ENCODE results near the gene HOXB1. TPM values are rescaled to one million over a fixed set of nuclear protein-coding genes. Genes with fewer than 3 reads are reported as not detected.

HOXB1 gene
- total RNA-seq, 1 experiment from 2014 or later, result not detected

- intact Hi-C loops (cut with micrococcal nuclease), result no loop called here
- no peak overlapping the region for H3K27ac Mint-ChIP-seq (ENCODE audit: low read depth, unreplicated experiment)
- H3K4me3 Mint-ChIP-seq (ENCODE audit: unreplicated experiment), result no peak overlapping the region
- peaks cover 17% of the 10 kb centered on the region for H3K4me1 Mint-ChIP-seq (ENCODE audit: insufficient read depth, unreplicated experiment)
- no peaks in the 10 kb centered on the region for H3K9me3 Mint-ChIP-seq (ENCODE audit: unreplicated experiment)
- no TSS peak for BruUV-seq (replicated peaks)
- H3K36me3 Mint-ChIP-seq (ENCODE audit: insufficient read depth, unreplicated experiment), result no peaks in the 10 kb centered on the region
- H3K27me3 Mint-ChIP-seq (ENCODE audit: insufficient read depth, unreplicated experiment), result peaks cover 13% of the 10 kb centered on the region
- CTCF ChIA-PET, result interaction anchor here (0.6 to 1.1 kb wide), 2 partner anchors 13 to 149 kb away, joined by 3 read pairs; no protein-coding TSS in a partner anchor
- DNase-seq (ENCODE audit: unreplicated experiment), result no peak
- POLR2A ChIA-PET, result interaction anchor here (1.4 kb wide), 1 partner anchor 37 kb away, joined by 4 read pairs; no protein-coding TSS in a partner anchor
- TF ChIP-seq, protein P1, sequence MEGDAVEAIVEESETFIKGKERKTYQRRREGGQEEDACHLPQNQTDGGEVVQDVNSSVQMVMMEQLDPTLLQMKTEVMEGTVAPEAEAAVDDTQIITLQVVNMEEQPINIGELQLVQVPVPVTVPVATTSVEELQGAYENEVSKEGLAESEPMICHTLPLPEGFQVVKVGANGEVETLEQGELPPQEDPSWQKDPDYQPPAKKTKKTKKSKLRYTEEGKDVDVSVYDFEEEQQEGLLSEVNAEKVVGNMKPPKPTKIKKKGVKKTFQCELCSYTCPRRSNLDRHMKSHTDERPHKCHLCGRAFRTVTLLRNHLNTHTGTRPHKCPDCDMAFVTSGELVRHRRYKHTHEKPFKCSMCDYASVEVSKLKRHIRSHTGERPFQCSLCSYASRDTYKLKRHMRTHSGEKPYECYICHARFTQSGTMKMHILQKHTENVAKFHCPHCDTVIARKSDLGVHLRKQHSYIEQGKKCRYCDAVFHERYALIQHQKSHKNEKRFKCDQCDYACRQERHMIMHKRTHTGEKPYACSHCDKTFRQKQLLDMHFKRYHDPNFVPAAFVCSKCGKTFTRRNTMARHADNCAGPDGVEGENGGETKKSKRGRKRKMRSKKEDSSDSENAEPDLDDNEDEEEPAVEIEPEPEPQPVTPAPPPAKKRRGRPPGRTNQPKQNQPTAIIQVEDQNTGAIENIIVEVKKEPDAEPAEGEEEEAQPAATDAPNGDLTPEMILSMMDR (IDR thresholded peaks at IDR 0.05; ENCODE audit: unreplicated experiment), result no peak
Observed at GRCh38 chr17:48559122-48559839, 28.5 kb upstream of the HOXB1 start.

DNA sequence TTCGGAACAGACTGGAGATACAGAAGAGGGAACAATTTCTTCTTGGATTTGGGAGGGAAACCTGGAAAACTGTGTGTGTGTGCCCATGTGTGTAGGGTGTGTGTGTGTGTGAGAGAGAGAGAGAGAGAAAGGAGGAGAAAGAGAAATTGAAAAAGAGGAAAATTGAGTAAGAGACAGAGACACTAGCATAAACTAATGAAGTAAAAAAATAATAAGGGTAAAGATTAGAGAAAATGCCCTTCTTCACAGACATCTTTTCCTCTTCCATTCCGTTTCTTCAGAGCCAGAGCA, 28.0 kb upstream of the HOXB1 start:
- H3K4me3 Mint-ChIP-seq (ENCODE audit: unreplicated experiment), result no peak overlapping the region
- TF ChIP-seq, protein P1 (IDR thresholded peaks at IDR 0.05; ENCODE audit: unreplicated experiment), result no peak
- intact Hi-C loops (cut with micrococcal nuclease), result no loop called here
- peaks cover 13% of the 10 kb centered on the region for H3K27me3 Mint-ChIP-seq (ENCODE audit: insufficient read depth, unreplicated experiment)
- ChIA-PET CTCF (no interaction called here), POLR2A (interaction anchor here (1.4 kb wide), 1 partner anchor 37 kb away, joined by 4 read pairs; no protein-coding TSS in a partner anchor)
- no TSS peak for BruUV-seq (replicated peaks)
- DNase-seq (ENCODE audit: unreplicated experiment), result no peak
- H3K36me3 Mint-ChIP-seq (ENCODE audit: insufficient read depth, unreplicated experiment), result no peaks in the 10 kb centered on the region
- peaks cover 17% of the 10 kb centered on the region for H3K4me1 Mint-ChIP-seq (ENCODE audit: insufficient read depth, unreplicated experiment)
- H3K27ac Mint-ChIP-seq (ENCODE audit: low read depth, unreplicated experiment), result no peak overlapping the region
- no peaks in the 10 kb centered on the region for H3K9me3 Mint-ChIP-seq (ENCODE audit: unreplicated experiment)

GRCh38 chr17:48558057-48558830, 27.4 kb upstream of the HOXB1 start:
- Mint-ChIP-seq H3K36me3 (ENCODE audit: insufficient read depth, unreplicated experiment) (no peaks in the 10 kb centered on the region), H3K4me1 (ENCODE audit: insufficient read depth, unreplicated experiment) (peaks cover 17% of the 10 kb centered on the region), H3K27ac (ENCODE audit: low read depth, unreplicated experiment) (no peak overlapping the region), H3K4me3 (ENCODE audit: unreplicated experiment) (no peak overlapping the region), H3K9me3 (ENCODE audit: unreplicated experiment) (no peaks in the 10 kb centered on the region), H3K27me3 (ENCODE audit: insufficient read depth, unreplicated experiment) (peaks cover 13% of the 10 kb centered on the region)
- ChIA-PET POLR2A (interaction anchor here (0.7 kb wide), 1 partner anchor 11 kb away, joined by 3 read pairs; no protein-coding TSS in a partner anchor), CTCF (no interaction called here)
- TF ChIP-seq, protein P1 (IDR thresholded peaks at IDR 0.05; ENCODE audit: unreplicated experiment), result no peak
- DNase-seq (ENCODE audit: unreplicated experiment), result no peak
- BruUV-seq (replicated peaks), result no TSS peak
- intact Hi-C loops (cut with micrococcal nuclease), result no loop called here

All from MCF 10A (cell line).